Erythroblast (primary cell): ENCODE results near the gene CFD.

ENCODE experiments used
- GATA1 ChIP-seq: IDR thresholded peaks from 2 replicates; pipeline ENCODE4 v1.6.1; 2011; ENCODE audit warnings: low read depth, mild to moderate bottlenecking, control low read depth, low read length, moderate library complexity
- POLR2A ChIP-seq: IDR thresholded peaks from 2 replicates; pipeline ENCODE4 v1.6.1; 2011; ENCODE audit warnings: mild to moderate bottlenecking, low read length

DNA sequence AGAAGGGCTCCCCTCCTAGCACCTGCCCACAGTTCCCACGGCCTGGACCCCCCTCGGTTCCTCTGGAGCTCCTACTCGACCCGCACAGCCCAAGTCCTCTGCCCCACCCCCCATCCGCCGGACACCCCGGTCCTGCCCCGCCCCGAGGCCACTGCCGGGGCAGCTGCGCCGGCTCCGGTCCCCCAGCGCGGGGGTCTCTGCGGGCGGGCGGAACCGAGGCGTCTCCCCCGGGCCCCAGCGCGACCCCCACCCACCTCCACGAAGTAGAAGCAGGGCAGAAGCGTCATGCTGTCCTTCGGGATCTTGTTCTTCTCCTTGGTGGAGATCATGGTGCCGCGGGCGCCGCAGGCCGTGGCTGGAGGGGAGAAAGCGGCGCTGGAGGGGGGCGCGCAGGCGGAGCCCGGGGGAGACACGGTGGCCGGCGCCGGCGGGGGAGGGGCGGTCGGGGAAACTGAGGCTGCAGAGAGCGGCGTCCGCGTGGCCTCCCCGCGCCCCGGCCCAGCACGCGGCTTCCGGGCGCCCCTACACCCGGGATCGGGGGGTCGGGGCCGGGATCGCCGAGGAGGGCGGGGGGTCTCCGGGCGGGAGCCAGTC is 38.1 kb upstream of the CFD start:
- TF ChIP-seq POLR2A (no peak), GATA1 (no peak)
